ENCODE results near the gene ALG12. TPM values are rescaled to one million over a fixed set of nuclear protein-coding genes. Genes with fewer than 3 reads are reported as not detected.

ALG12 gene
- total RNA-seq, 2 experiments from 2014 or later, result 11.4 to 11.7 TPM

- no peak for TF ChIP-seq EZH2phosphoT487 (IDR thresholded peaks at IDR 0.05; ENCODE audit: borderline replicate concordance, low read depth, low read length)
- TF ChIP-seq CTCF (conservative IDR thresholded peaks at IDR 0.05; ENCODE audit: low read length), result no peak
- DNase-seq (ENCODE audit: low spot score), result no peak
- no peak overlapping the region for H2AFZ ChIP-seq (ENCODE audit: low read length)
- no peaks in the 10 kb centered on the region for H3K79me2 ChIP-seq (ENCODE audit: insufficient read depth, low read depth, low read length)
- ChIA-PET CTCF (ENCODE audit: unreplicated experiment) (no interaction called here), POLR2A (interaction anchor here (0.6 kb wide), 1 partner anchor 305 kb away, joined by 3 read pairs; no protein-coding TSS in a partner anchor)
- H3K4me1 ChIP-seq (ENCODE audit: insufficient read depth, low read length, poor library complexity, severe bottlenecking), result peaks cover 28% of the 10 kb centered on the region
- no peak overlapping the region for H3K4me3 ChIP-seq (ENCODE audit: low read depth, low read length, poor library complexity, severe bottlenecking)
- BruUV-seq (replicated peaks), result no TSS peak
- intact Hi-C loops (cut with micrococcal nuclease; ENCODE audit: unreplicated experiment), result loop anchor here (10.0 kb wide), 2 partner anchors 166 to 584 kb away; no protein-coding TSS in a partner anchor
- no peaks in the 10 kb centered on the region for H3K36me3 ChIP-seq (ENCODE audit: insufficient read depth, low read length)
- H3K4me2 ChIP-seq (ENCODE audit: low read length), result no peak overlapping the region
- no peak overlapping the region for H3K27ac ChIP-seq (ENCODE audit: low read depth, low read length, poor library complexity, severe bottlenecking)
- H3K9me2 ChIP-seq (ENCODE audit: insufficient read depth, low read length), result no peaks in the 10 kb centered on the region
- 0 out of 2 replicates have a peak, but pooled peaks cover 9% of the 10 kb centered on the region for H3K9me3 ChIP-seq (ENCODE audit: low read length)
- no peaks in the 10 kb centered on the region for H4K20me1 ChIP-seq (ENCODE audit: insufficient read depth, low read length)
Measured at GRCh38 chr22:49938565-49939136, 20.4 kb upstream of the ALG12 start.

GRCh38 chr22:49937758-49938564 lies 19.7 kb upstream of the ALG12 start:
- Histone ChIP-seq H3K9me2 (ENCODE audit: insufficient read depth, low read length) (no peaks in the 10 kb centered on the region), H4K20me1 (ENCODE audit: insufficient read depth, low read length) (no peaks in the 10 kb centered on the region), H3K27ac (ENCODE audit: low read depth, low read length, poor library complexity, severe bottlenecking) (no peak overlapping the region), H3K9me3 (ENCODE audit: low read length) (0 out of 2 replicates have a peak, but pooled peaks cover 9% of the 10 kb centered on the region), H2AFZ (ENCODE audit: low read length) (no peak overlapping the region), H3K79me2 (ENCODE audit: insufficient read depth, low read depth, low read length) (no peaks in the 10 kb centered on the region), H3K4me1 (ENCODE audit: insufficient read depth, low read length, poor library complexity, severe bottlenecking) (peaks cover 35% of the 10 kb centered on the region), H3K36me3 (ENCODE audit: insufficient read depth, low read length) (no peaks in the 10 kb centered on the region), H3K4me3 (ENCODE audit: low read depth, low read length, poor library complexity, severe bottlenecking) (no peak overlapping the region), H3K4me2 (ENCODE audit: low read length) (peak overlapping the region; percentile 75)
- no peak for DNase-seq (ENCODE audit: low spot score)
- BruUV-seq (replicated peaks), result no TSS peak
- CTCF ChIA-PET (ENCODE audit: unreplicated experiment), result interaction anchor here (0.6 kb wide), 1 partner anchor 380 kb away, joined by 6 read pairs; no protein-coding TSS in a partner anchor
- intact Hi-C loops (cut with micrococcal nuclease; ENCODE audit: unreplicated experiment), result loop anchor here (10.0 kb wide), 2 partner anchors 167 to 583 kb away; no protein-coding TSS in a partner anchor
- POLR2A ChIA-PET, result interaction anchor here (0.5 to 1.6 kb wide), 2 partner anchors 9 to 76 kb away, joined by 5 to 6 read pairs; no protein-coding TSS in a partner anchor
- TF ChIP-seq CTCF (conservative IDR thresholded peaks at IDR 0.05; ENCODE audit: low read length) (no peak), EZH2phosphoT487 (IDR thresholded peaks at IDR 0.05; ENCODE audit: borderline replicate concordance, low read depth, low read length) (no peak)

Measured in OCI-LY7 (cell line).